ENCODE measurements around the gene DTNB. TPM values are rescaled to one million over a fixed set of nuclear protein-coding genes. Genes with fewer than 3 reads are reported as not detected.

Gene DTNB
- polyA plus RNA-seq, 1 of the 3 experiments (the other 2 are of a cell fraction) = 15.3 TPM

GRCh38 chr2:25655316-25655715 lies 18.1 kb downstream of the DTNB start:
- Histone ChIP-seq H3K9ac (no peak overlapping the region), H2AFZ (ENCODE audit: low read depth) (no peak overlapping the region), H3K27me3 (ENCODE audit: insufficient read depth) (no peaks in the 10 kb centered on the region), H3K4me2 (no peak overlapping the region), H3K27ac (ENCODE audit: low read depth in 2 of 2, low read length in 1 of 2) (no peak overlapping the region), H3K79me2 (ENCODE audit: insufficient read depth) (peaks cover 17% of the 10 kb centered on the region), H3K4me1 (ENCODE audit: control insufficient read depth in 1 of 2, insufficient read depth in 2 of 2, low read depth in 1 of 2, low read length in 1 of 2) (peaks cover 0 to 2% of the 10 kb centered on the region in 2 experiments; a peak in 2 of 4 replicates), H3K9me2 (no peaks in the 10 kb centered on the region), H3K4me3 (ENCODE audit: low read depth in 2 of 2, low read length in 1 of 2) (no peak overlapping the region), H4K20me1 (ENCODE audit: insufficient read depth) (no peaks in the 10 kb centered on the region), H3K36me3 (replicated peaks in 1 of 2; ENCODE audit: control insufficient read depth in 1 of 2, insufficient read depth in 2 of 2, low read length in 1 of 2) (no peaks in the 10 kb centered on the region), H3K9me3 (no peaks in the 10 kb centered on the region), H3F3A (replicated peaks; ENCODE audit: insufficient read depth) (no peaks in the 10 kb centered on the region)
- DNase-seq = no peak
- 82% methylated on average over 2 of the region's 2 CpGs for WGBS (ENCODE audit: low lambda C conversion rate)
- POLR2A ChIA-PET = no interaction called here
- TF ChIP-seq REST (IDR thresholded peaks at IDR 0.05; ENCODE audit: low read depth, low read length) = no peak
- no peak for TF ChIP-seq RFX5 (IDR thresholded peaks at IDR 0.05; ENCODE audit: low read length)
- TF ChIP-seq MAX (IDR thresholded peaks at IDR 0.05; ENCODE audit: low read depth) = no peak
- TF ChIP-seq MXI1 (IDR thresholded peaks at IDR 0.05; ENCODE audit: low read depth, low read length) = no peak
- no peak for TF ChIP-seq FOXJ3 (CRISPR knock-in tag; IDR thresholded peaks at IDR 0.05)
- TF ChIP-seq RCOR1 (IDR thresholded peaks at IDR 0.05; ENCODE audit: low read length) = no peak
- no peak for TF ChIP-seq EZH2phosphoT487 (IDR thresholded peaks at IDR 0.05; ENCODE audit: borderline replicate concordance, low read depth)
- no peak for TF ChIP-seq TEAD4 (IDR thresholded peaks at IDR 0.05; ENCODE audit: borderline replicate concordance, insufficient read depth)
- TF ChIP-seq USF1 (IDR thresholded peaks at IDR 0.05; ENCODE audit: borderline replicate concordance, low read depth) = no peak
- TF ChIP-seq JUND (IDR thresholded peaks at IDR 0.05) = no peak
- no peak for TF ChIP-seq EP300 (IDR thresholded peaks at IDR 0.05; ENCODE audit: borderline replicate concordance in 1 of 2, low read depth in 1 of 2, low read length in 1 of 2)
- TF ChIP-seq ZBTB33 (IDR thresholded peaks at IDR 0.05; ENCODE audit: borderline replicate concordance, low read depth) = no peak
- TF ChIP-seq MEF2A (IDR thresholded peaks at IDR 0.05; ENCODE audit: borderline replicate concordance, low read depth) = no peak
- CTCF ChIA-PET = no interaction called here

Data from SK-N-SH (cell line).